Ascending aorta (tissue), 2 donors: ENCODE data around the gene SPRR2A. TPM values are rescaled to one million over a fixed set of nuclear protein-coding genes. Genes with fewer than 3 reads are reported as not detected.
"Not testable (repeated sequence)": the region's sequence is repeated elsewhere in the genome, so short reads cannot be mapped to it uniquely, and the experiment has no call there.

Experiments used
- DNase-seq, 2 donors: peaks; one replicate each; pipeline ENCODE4 v3.0.0-alpha.2; 2019; ENCODE audit warnings: low spot score in 2 of 2
- H3K27ac ChIP-seq, 2 donors: fragments of 200-600 bp; sonication (generic); one replicate each; pipeline ENCODE4 v1.5.1; 2016 to 2017; ENCODE audit warnings: mild to moderate bottlenecking in 1 of 2
- H3K27me3 ChIP-seq: fragments of 200-600 bp; sonication (generic); one replicate; pipeline ENCODE4 v1.5.1; 2017
- H3K36me3 ChIP-seq, 2 donors: fragments of 200-600 bp; sonication (generic); one replicate each; pipeline ENCODE4 v1.5.1; 2016
- H3K4me1 ChIP-seq, 2 donors: fragments of 200-600 bp; sonication (generic); one replicate each; pipeline ENCODE4 v1.5.1; 2016 to 2017; ENCODE audit warnings: mild to moderate bottlenecking in 1 of 2
- H3K4me3 ChIP-seq, 2 donors: fragments of 200-600 bp; sonication (generic); one replicate each; pipeline ENCODE4 v1.5.1; 2016 to 2017; ENCODE audit warnings: mild to moderate bottlenecking in 1 of 2
- H3K9me3 ChIP-seq, 2 donors: fragments of 200-600 bp; sonication (generic); one replicate each; pipeline ENCODE4 v1.5.1; 2016
- intact Hi-C: fragments of 100-400 bp; cut with DNase I; formaldehyde crosslinking; loops from one replicate; pipeline ENCODE4 v1.15.1; 2023
- total RNA-seq: library from RNA; depleted of rRNA; stranded (reverse); fragments of >200 nt; gene quantifications from one replicate; pipeline ENCODE4 v1.1.0, GENCODE V29; 2016
- TF ChIP-seq, protein P1 (sequence below), 3 experiments: fragments of 200-600 bp in 2 of 3; fragments of 450-650 bp in 1 of 3; sonication (generic) in 2 of 3; IDR thresholded peaks; one replicate each; pipeline ENCODE4 v1.5.1; 2016 to 2019; ENCODE audit warnings: antibody characterized with exemption in 3 of 3, mild to moderate bottlenecking in 1 of 3, moderate library complexity in 1 of 3

The SPRR2A gene
- total RNA-seq, 1 donor from 2014 or later = not detected

DNA sequence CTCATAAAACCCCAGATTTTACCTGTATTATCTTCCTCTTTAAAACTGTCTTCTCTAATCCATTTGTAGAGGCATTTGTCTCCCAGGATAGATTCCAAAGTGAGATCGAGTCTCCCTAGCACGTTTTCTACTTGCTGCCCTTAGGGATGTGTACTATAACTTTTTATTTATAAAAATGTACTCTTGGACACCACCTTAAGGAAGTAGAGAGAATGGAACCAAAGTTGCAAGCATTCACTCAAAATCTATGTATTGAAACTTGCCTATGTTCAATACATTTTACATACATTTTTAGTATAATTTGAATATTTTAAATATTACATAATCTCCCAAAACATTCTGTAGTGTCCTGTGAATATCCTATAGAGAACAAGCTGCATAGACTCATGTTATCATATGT, 842 bp upstream of the SPRR2A start:
- intact Hi-C loops = no loop called here
- no peaks in the 10 kb centered on the region for H3K4me1 ChIP-seq
- TF ChIP-seq, protein P1, sequence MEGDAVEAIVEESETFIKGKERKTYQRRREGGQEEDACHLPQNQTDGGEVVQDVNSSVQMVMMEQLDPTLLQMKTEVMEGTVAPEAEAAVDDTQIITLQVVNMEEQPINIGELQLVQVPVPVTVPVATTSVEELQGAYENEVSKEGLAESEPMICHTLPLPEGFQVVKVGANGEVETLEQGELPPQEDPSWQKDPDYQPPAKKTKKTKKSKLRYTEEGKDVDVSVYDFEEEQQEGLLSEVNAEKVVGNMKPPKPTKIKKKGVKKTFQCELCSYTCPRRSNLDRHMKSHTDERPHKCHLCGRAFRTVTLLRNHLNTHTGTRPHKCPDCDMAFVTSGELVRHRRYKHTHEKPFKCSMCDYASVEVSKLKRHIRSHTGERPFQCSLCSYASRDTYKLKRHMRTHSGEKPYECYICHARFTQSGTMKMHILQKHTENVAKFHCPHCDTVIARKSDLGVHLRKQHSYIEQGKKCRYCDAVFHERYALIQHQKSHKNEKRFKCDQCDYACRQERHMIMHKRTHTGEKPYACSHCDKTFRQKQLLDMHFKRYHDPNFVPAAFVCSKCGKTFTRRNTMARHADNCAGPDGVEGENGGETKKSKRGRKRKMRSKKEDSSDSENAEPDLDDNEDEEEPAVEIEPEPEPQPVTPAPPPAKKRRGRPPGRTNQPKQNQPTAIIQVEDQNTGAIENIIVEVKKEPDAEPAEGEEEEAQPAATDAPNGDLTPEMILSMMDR (IDR thresholded peaks at IDR 0.05) = no peak
- H3K4me3 ChIP-seq = no peak overlapping the region
- H3K27ac ChIP-seq = no peak overlapping the region
- no peaks in the 10 kb centered on the region for H3K27me3 ChIP-seq
- H3K36me3 ChIP-seq = no peaks in the 10 kb centered on the region
- no peak for DNase-seq
- no peaks in the 10 kb centered on the region for H3K9me3 ChIP-seq

DNA sequence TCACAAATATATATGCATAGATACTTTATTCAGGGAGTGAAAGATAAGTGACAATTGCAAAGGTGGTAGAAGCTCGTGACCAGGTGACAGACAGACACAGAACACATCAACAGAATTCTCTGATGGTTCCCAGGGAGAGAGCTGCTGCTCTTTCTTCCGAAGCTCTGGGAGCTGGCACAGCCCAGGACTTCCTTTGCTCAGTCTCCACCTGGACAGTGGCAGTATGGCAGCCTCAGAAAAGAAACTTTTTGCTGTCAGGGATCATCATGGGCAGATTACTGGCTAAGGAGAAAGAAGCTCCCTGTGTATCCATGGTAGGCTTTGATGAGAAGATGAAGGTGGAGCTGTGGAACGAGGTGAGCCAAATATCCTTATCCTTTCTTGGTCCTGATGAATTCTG, 1.2 kb downstream of the SPRR2A start:
- H3K27me3 ChIP-seq, DNase-seq, H3K4me1 ChIP-seq, H3K9me3 ChIP-seq, intact Hi-C loops, H3K27ac ChIP-seq, H3K4me3 ChIP-seq, H3K36me3 ChIP-seq: not testable (repeated sequence)

DNA sequence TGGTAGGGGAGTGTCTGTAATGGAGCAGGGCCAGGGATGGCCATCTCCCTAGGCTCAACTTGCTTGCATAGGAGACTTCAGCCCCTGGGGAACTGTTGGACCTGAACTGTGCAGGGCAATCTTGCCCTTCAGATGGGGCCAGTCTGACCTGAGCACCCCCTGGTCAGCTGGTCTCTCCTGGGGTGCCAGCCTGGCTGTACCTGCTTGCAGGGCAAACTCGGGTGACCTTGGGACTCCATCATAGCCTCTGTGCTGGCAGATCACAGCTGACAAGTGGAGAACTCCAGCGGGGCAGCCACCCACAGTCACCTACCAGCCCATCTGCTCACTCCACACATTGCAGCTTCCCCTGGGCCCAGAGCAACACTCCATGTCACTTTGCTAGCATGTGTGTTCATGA, 8.1 kb downstream of the SPRR2A start:
- Histone ChIP-seq H3K4me1 (no peaks in the 10 kb centered on the region), H3K27ac (no peak overlapping the region), H3K9me3 (no peaks in the 10 kb centered on the region), H3K36me3 (no peaks in the 10 kb centered on the region), H3K27me3 (no peaks in the 10 kb centered on the region), H3K4me3 (no peak overlapping the region)
- intact Hi-C loops = no loop called here
- TF ChIP-seq, protein P1 (IDR thresholded peaks at IDR 0.05) = no peak
- no peak for DNase-seq

DNA sequence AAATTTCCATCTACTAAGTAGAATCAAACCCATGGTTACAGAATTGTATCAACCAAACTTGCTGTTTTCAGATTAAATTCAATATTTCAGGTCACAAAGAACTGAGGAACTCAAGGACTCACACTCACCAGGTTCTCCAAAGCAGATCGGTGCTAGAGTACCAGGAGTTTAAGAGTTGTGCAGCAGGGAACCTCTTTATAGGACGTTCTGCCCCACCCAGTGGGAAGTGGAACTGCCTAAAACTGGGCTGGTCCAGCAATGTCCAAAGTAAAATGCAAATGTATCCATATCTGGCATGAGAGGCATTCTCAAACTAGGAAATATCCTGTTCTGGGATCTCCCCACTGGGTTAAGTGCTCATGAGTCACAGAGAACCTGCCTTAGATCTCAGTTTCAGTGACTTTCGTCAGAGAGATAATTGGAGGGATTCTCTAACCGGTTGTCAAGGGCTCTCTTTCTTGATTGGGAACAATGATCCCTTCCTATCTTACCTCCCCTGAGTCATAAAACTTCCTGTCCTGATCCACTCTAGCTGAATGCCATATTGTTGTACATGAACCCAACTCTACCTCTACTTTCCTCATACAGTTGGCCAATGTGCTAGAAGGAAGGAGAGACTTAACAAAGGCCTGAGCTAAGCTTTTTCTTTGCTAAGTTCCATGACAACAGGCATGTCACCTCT, 16.2 kb downstream of the SPRR2A start, which contains the start of gene SPRR2D:
Gene SPRR2D (minus strand): TSS at position 171 of the 682 bp plus-strand sequence. CDS start 774 bp downstream, outside the sequence.
- H3K27ac ChIP-seq = no peak within 1 kb of the TSS
- no peaks in the 10 kb centered on the region for H3K9me3 ChIP-seq
- H3K36me3 ChIP-seq = no peaks in the 10 kb centered on the region
- no peak for DNase-seq
- TF ChIP-seq, protein P1 (IDR thresholded peaks at IDR 0.05) = no peak
- no peak within 1 kb of the TSS for H3K4me3 ChIP-seq
- intact Hi-C loops = no loop called here
- no peaks in the 10 kb centered on the region for H3K27me3 ChIP-seq
- H3K4me1 ChIP-seq = no peaks in the 10 kb centered on the region

DNA sequence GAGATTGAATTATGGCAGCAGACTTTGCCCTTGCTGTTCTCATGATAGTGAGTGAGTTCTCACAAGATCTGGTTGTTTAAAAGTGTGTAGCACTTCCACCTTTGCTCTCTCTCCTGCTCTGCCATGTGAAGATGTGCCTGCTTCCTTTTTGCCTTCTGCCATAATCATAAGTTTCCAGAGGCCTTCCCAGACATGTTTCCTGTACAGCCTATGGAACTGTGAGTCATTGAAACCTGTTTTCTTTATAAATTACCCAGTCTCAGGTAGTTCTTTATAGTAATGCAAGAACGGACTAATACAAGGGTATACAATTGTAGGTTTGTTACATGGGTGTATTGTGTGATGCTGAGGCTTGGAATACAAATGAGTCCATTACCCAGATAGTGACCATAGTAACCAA, 22.1 kb downstream of the SPRR2A start:
- H3K36me3 ChIP-seq = no peaks in the 10 kb centered on the region
- H3K4me1 ChIP-seq = no peaks in the 10 kb centered on the region
- TF ChIP-seq, protein P1 (IDR thresholded peaks at IDR 0.05) = no peak
- H3K27ac ChIP-seq = no peak overlapping the region
- H3K27me3 ChIP-seq = no peaks in the 10 kb centered on the region
- DNase-seq = no peak
- intact Hi-C loops = no loop called here
- H3K9me3 ChIP-seq = no peaks in the 10 kb centered on the region
- no peak overlapping the region for H3K4me3 ChIP-seq

DNA sequence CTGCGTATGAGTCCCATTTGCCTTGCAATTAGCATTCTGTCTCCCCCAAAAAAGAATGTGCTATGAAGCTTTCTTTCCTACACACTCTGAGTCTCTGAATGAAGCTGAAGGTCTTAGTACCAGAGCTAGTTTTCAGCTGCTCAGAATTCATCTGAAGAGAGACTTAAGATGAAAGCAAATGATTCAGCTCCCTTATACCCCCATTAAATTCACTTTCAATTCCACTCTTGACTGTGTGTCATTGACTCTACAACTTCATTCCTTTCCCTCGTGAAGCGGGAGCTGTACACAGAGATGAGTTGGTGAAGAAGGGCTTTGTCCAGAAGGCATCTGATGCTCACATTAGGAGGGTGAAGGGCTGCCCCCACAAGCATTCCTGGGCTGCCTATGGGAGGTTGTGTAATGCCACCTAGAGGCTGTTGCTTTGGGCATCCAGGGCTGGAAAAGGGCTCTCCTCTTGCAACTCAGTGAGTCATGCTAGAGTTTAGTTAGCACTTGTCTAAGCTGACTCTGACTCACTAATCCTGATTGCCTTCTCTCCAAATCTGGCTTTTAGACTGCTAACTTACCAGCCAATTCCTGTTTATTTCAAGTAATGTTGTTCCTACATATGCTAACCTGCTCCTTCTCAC, 24.5 kb downstream of the SPRR2A start:
- Histone ChIP-seq H3K4me1 (no peaks in the 10 kb centered on the region), H3K27me3 (no peaks in the 10 kb centered on the region), H3K36me3 (no peaks in the 10 kb centered on the region), H3K4me3 (no peak overlapping the region), H3K27ac (no peak overlapping the region), H3K9me3 (no peaks in the 10 kb centered on the region)
- no peak for DNase-seq
- intact Hi-C loops = no loop called here
- TF ChIP-seq, protein P1 (IDR thresholded peaks at IDR 0.05) = no peak
